Measurements from ENCODE around the gene LRRK2.

DNA sequence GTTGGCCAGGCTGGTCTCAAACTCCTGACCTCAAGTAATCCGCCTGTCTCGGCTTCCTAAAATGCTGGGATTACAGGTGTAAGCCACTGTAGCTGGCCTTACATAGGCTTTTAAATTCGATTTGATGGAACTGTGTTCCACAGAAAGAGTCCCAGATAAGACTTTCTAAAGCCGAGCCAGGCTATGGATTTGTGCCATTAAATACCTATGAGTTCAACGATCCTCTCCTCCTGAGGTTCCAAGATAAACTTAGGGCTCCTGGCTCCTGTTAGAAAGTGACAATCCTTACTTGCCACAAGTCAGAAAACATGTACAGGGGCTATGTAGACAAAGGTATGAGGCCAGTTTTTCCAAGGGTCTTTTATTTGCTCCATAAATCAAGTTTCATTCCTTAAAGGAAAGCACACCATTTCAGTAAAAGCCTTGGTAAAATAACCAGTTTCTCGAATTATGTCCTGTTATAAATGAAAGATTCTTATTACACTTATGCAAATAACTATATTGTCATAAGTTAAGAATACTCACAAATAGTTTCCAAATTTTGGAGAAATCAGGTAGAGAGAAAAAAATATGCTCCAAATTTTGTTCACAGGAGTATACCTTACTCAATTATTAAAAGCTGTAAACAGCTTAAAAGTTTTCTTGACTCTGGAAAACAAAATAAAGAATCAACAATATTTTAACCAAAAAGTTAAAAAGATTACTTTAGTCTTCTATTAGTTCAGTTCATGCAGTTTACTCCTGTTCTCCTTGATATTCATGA is 36.1 kb upstream of the LRRK2 start:
- TF ChIP-seq, protein P1, sequence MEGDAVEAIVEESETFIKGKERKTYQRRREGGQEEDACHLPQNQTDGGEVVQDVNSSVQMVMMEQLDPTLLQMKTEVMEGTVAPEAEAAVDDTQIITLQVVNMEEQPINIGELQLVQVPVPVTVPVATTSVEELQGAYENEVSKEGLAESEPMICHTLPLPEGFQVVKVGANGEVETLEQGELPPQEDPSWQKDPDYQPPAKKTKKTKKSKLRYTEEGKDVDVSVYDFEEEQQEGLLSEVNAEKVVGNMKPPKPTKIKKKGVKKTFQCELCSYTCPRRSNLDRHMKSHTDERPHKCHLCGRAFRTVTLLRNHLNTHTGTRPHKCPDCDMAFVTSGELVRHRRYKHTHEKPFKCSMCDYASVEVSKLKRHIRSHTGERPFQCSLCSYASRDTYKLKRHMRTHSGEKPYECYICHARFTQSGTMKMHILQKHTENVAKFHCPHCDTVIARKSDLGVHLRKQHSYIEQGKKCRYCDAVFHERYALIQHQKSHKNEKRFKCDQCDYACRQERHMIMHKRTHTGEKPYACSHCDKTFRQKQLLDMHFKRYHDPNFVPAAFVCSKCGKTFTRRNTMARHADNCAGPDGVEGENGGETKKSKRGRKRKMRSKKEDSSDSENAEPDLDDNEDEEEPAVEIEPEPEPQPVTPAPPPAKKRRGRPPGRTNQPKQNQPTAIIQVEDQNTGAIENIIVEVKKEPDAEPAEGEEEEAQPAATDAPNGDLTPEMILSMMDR (IDR thresholded peaks at IDR 0.05), result no peak
- no peak for TF ChIP-seq EP300 (IDR thresholded peaks at IDR 0.05)
- no peak for TF ChIP-seq POLR2A (IDR thresholded peaks at IDR 0.05)
- no peak for TF ChIP-seq POLR2AphosphoS5 (IDR thresholded peaks at IDR 0.05)
